SK-N-SH treated with all-trans-retinoic acid at 6 μM for 48 hours (cell line): ENCODE data around the gene LAMA2.

ENCODE experiments used
- BACH2 ChIP-seq: fragments of 250-450 bp; sonication (Bioruptor Pico); IDR thresholded peaks from 2 replicates; pipeline ENCODE4 v1.9.0; 2021; ENCODE audit warnings: mild to moderate bottlenecking, borderline replicate concordance
- CSDC2 ChIP-seq: fragments of 250-450 bp; sonication (Bioruptor Pico); IDR thresholded peaks from 2 replicates; pipeline ENCODE4 v1.5.0; 2020; ENCODE audit warnings: mild to moderate bottlenecking, moderate library complexity
- PPARA ChIP-seq: fragments of 250-450 bp; sonication (Bioruptor Pico); IDR thresholded peaks from 2 replicates; pipeline ENCODE4 v1.5.0; 2020; ENCODE audit warnings: mild to moderate bottlenecking, borderline replicate concordance
- RARB ChIP-seq: fragments of 250-450 bp; sonication (Bioruptor Pico); IDR thresholded peaks from 2 replicates; pipeline ENCODE4 v1.8.0; 2021; ENCODE audit warnings: mild to moderate bottlenecking, moderate library complexity
- ZFP3 ChIP-seq: fragments of 250-450 bp; sonication (Bioruptor Pico); IDR thresholded peaks from 2 replicates; pipeline ENCODE4 v1.5.0; 2020; ENCODE audit warnings: mild to moderate bottlenecking, moderate library complexity
- TF ChIP-seq, protein P1 (sequence below): fragments of 250-450 bp; sonication (Bioruptor Pico); IDR thresholded peaks from 2 replicates; pipeline ENCODE4 v1.8.0; 2020; ENCODE audit warnings: mild to moderate bottlenecking, moderate library complexity, borderline replicate concordance
- TF ChIP-seq, protein P2 (sequence below): fragments of 250-450 bp; sonication (Bioruptor Pico); IDR thresholded peaks from 2 replicates; pipeline ENCODE4 v1.5.1; 2021; ENCODE audit warnings: mild to moderate bottlenecking, moderate library complexity

DNA sequence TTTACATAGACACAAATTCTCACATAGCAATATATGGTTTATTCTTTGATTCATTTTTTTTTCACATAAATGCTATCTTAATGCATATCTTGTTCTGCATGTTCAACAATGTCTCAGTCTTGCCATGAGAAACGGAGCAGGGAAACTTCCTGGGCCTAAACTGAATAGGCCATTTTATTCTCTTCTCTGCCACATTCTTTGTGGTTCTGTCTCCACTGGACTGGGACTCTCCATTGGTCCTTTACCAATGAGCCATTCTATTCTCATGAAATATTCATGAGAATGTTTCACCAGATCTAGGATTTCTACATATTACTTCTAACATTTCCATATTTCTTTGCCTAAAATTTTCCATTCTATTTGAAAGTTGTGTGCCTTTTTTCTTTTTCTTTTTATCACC lies 42.8 kb downstream of the LAMA2 start:
- TF ChIP-seq PPARA, result no peak
- TF ChIP-seq, protein P1, sequence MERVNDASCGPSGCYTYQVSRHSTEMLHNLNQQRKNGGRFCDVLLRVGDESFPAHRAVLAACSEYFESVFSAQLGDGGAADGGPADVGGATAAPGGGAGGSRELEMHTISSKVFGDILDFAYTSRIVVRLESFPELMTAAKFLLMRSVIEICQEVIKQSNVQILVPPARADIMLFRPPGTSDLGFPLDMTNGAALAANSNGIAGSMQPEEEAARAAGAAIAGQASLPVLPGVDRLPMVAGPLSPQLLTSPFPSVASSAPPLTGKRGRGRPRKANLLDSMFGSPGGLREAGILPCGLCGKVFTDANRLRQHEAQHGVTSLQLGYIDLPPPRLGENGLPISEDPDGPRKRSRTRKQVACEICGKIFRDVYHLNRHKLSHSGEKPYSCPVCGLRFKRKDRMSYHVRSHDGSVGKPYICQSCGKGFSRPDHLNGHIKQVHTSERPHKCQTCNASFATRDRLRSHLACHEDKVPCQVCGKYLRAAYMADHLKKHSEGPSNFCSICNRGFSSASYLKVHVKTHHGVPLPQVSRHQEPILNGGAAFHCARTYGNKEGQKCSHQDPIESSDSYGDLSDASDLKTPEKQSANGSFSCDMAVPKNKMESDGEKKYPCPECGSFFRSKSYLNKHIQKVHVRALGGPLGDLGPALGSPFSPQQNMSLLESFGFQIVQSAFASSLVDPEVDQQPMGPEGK (CRISPR knock-in tag), result no peak
- no peak for TF ChIP-seq RARB (CRISPR knock-in tag)
- no peak for TF ChIP-seq ZFP3 (CRISPR knock-in tag)
- no peak for TF ChIP-seq BACH2
- no peak for TF ChIP-seq CSDC2 (CRISPR knock-in tag)
- TF ChIP-seq, protein P2, sequence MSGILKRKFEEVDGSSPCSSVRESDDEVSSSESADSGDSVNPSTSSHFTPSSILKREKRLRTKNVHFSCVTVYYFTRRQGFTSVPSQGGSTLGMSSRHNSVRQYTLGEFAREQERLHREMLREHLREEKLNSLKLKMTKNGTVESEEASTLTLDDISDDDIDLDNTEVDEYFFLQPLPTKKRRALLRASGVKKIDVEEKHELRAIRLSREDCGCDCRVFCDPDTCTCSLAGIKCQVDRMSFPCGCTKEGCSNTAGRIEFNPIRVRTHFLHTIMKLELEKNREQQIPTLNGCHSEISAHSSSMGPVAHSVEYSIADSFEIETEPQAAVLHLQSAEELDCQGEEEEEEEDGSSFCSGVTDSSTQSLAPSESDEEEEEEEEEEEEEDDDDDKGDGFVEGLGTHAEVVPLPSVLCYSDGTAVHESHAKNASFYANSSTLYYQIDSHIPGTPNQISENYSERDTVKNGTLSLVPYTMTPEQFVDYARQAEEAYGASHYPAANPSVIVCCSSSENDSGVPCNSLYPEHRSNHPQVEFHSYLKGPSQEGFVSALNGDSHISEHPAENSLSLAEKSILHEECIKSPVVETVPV (CRISPR knock-in tag), result no peak
